Fibroblast of lung (primary cell): ENCODE results near the gene IZUMO4. TPM values are rescaled to one million over a fixed set of nuclear protein-coding genes. Genes with fewer than 3 reads are reported as not detected.

Experiments used
- DNase-seq, 2 donors: peaks; one replicate each; pipeline versions ENCODE4 v3.0.0 to v3.0.0-alpha.2; 2010; ENCODE audit warnings: low read depth in 2 of 2
- H2AFZ ChIP-seq: 2 replicates; pipeline ENCODE4 v1.5.1; 2012; ENCODE audit warnings: low read length, control low read depth, inconsistent platforms
- H3K27ac ChIP-seq: 2 replicates; pipeline ENCODE4 v1.5.1; 2011; ENCODE audit warnings: low read length, control low read depth; ENCODE audit not compliant: insufficient read depth
- H3K27me3 ChIP-seq: 2 replicates; pipeline ENCODE4 v1.5.1; 2011; ENCODE audit warnings: mild to moderate bottlenecking, low read length; ENCODE audit not compliant: control insufficient read depth, insufficient read depth
- H3K36me3 ChIP-seq: 2 replicates; pipeline ENCODE4 v1.5.1; 2011; ENCODE audit warnings: low read length; ENCODE audit not compliant: control insufficient read depth, insufficient read depth
- H3K4me1 ChIP-seq: 2 replicates; pipeline ENCODE4 v1.5.1; 2011; ENCODE audit warnings: low read length; ENCODE audit not compliant: control insufficient read depth, insufficient read depth; ENCODE audit errors: extremely low read depth
- H3K4me2 ChIP-seq: 2 replicates; pipeline ENCODE4 v1.5.1; 2011; ENCODE audit warnings: low read length, control low read depth; ENCODE audit not compliant: insufficient read depth; ENCODE audit errors: extremely low read depth
- H3K4me3 ChIP-seq, 4 experiments: fragments of 200-600 bp in 1 of 4; sonication (generic) in 1 of 4; replicated peaks in 1 of 4; 2 replicates each; pipeline ENCODE4 v1.5.1; 2011 to 2016; ENCODE audit warnings: low read length in 4 of 4, low read depth in 3 of 4, mild to moderate bottlenecking in 3 of 4, control low read depth in 2 of 4, inconsistent platforms in 1 of 4, mixed read lengths in 1 of 4; ENCODE audit not compliant: insufficient read depth in 1 of 4; ENCODE audit errors: control extremely low read depth in 1 of 4
- H3K79me2 ChIP-seq: 2 replicates; pipeline ENCODE4 v1.5.1; 2012; ENCODE audit warnings: mild to moderate bottlenecking, low read length, inconsistent platforms; ENCODE audit not compliant: control insufficient read depth, insufficient read depth
- H3K9ac ChIP-seq: 2 replicates; pipeline ENCODE4 v1.5.1; 2011; ENCODE audit warnings: mild to moderate bottlenecking, low read length, control low read depth; ENCODE audit not compliant: insufficient read depth
- H3K9me3 ChIP-seq: 2 replicates; pipeline ENCODE4 v1.5.1; 2012; ENCODE audit warnings: low read depth, low read length; ENCODE audit not compliant: control insufficient read depth, insufficient read depth
- H4K20me1 ChIP-seq: 2 replicates; pipeline ENCODE4 v1.5.1; 2011; ENCODE audit warnings: low read length; ENCODE audit not compliant: control insufficient read depth, insufficient read depth; ENCODE audit errors: extremely low read depth
- CTCF ChIP-seq, 2 donors: IDR thresholded peaks in 1 of 2; conservative IDR thresholded peaks in 1 of 2; 1 replicate in 1 of 2; 2 replicates in 1 of 2; pipeline ENCODE4 v1.5.1; 2011 to 2012; ENCODE audit warnings: low read length in 2 of 2, control low read depth in 1 of 2, inconsistent platforms in 1 of 2, low read depth in 1 of 2, mild to moderate bottlenecking in 1 of 2
- EZH2 ChIP-seq: IDR thresholded peaks from 2 replicates; pipeline ENCODE4 v1.5.1; 2012; ENCODE audit warnings: low read length, control low read depth, mild to moderate bottlenecking; ENCODE audit errors: missing control alignments
- polyA plus RNA-seq, 2 donors: library from polyadenylated mRNA; depleted of rRNA in 1 of 2; stranded (reverse) in 1 of 2; unstranded in 1 of 2; fragments of >200 nt; gene quantifications; 2 replicates each; pipeline ENCODE4 v1.2.1, GENCODE V29; 2011 to 2012; ENCODE audit warnings: missing spikeins in 1 of 2
- total RNA-seq: library from RNA; depleted of rRNA; stranded (reverse); fragments of >200 nt; gene quantifications from 2 replicates; pipeline ENCODE4 v1.2.1, GENCODE V29; 2014

Gene IZUMO4
- total and polyA plus RNA-seq, 2 donors (not counting 1 experiment from before 2014, with no cell fraction given), result 0.56 to 1.3 TPM

- Histone ChIP-seq H4K20me1 (no peaks in the 10 kb centered on the region), H3K4me1 (no peaks in the 10 kb centered on the region), H3K27me3 (no peaks in the 10 kb centered on the region), H3K4me2 (no peak overlapping the region), H3K27ac (no peak overlapping the region), H3K9ac (no peak overlapping the region), H3K79me2 (peaks cover 6% of the 10 kb centered on the region), H2AFZ (no peak overlapping the region), H3K9me3 (no peaks in the 10 kb centered on the region), H3K36me3 (peaks cover 54% of the 10 kb centered on the region), H3K4me3 (no peak overlapping the region)
- no peak for TF ChIP-seq EZH2
- TF ChIP-seq CTCF (conservative IDR thresholded peaks at IDR 0.05 in 1 of 2, IDR thresholded peaks at IDR 0.05 in 1 of 2; ENCODE audit: low read depth in 1 of 2, low read length in 2 of 2), result no peak
- DNase-seq, result no peak
These were observed 12.5 kb downstream of the IZUMO4 start for GRCh38 chr19:2109046-2109864.

- DNase-seq, result no peak
- H4K20me1 ChIP-seq, result no peaks in the 10 kb centered on the region
- no peak overlapping the region for H3K27ac ChIP-seq
- no peaks in the 10 kb centered on the region for H3K4me1 ChIP-seq
- no peak overlapping the region for H3K4me2 ChIP-seq
- no peak overlapping the region for H3K4me3 ChIP-seq
- TF ChIP-seq CTCF (conservative IDR thresholded peaks at IDR 0.05 in 1 of 2, IDR thresholded peaks at IDR 0.05 in 1 of 2; ENCODE audit: low read depth in 1 of 2, low read length in 2 of 2), result no peak
- TF ChIP-seq EZH2, result no peak
- H3K9me3 ChIP-seq, result no peaks in the 10 kb centered on the region
- H3K79me2 ChIP-seq, result no peaks in the 10 kb centered on the region
- H3K9ac ChIP-seq, result no peak overlapping the region
- H3K27me3 ChIP-seq, result no peaks in the 10 kb centered on the region
- H2AFZ ChIP-seq, result no peak overlapping the region
- peaks cover 64% of the 10 kb centered on the region for H3K36me3 ChIP-seq
These were observed 14.1 kb downstream of the IZUMO4 start for GRCh38 chr19:2110822-2111221.

GRCh38 chr19:2111425-2111824 lies 14.7 kb downstream of the IZUMO4 start:
- Histone ChIP-seq H3K4me2 (no peak overlapping the region), H4K20me1 (no peaks in the 10 kb centered on the region), H3K79me2 (no peaks in the 10 kb centered on the region), H2AFZ (no peak overlapping the region), H3K27ac (no peak overlapping the region), H3K4me1 (no peaks in the 10 kb centered on the region), H3K9me3 (no peaks in the 10 kb centered on the region), H3K36me3 (peaks cover 62% of the 10 kb centered on the region), H3K9ac (no peak overlapping the region), H3K4me3 (no peak overlapping the region), H3K27me3 (no peaks in the 10 kb centered on the region)
- TF ChIP-seq CTCF (conservative IDR thresholded peaks at IDR 0.05 in 1 of 2, IDR thresholded peaks at IDR 0.05 in 1 of 2; ENCODE audit: low read depth in 1 of 2, low read length in 2 of 2) (no peak), EZH2 (no peak)
- no peak for DNase-seq
